T-helper 1 cell treated with Interleukin-12 subunit alpha and Interleukin-12 subunit beta and Interleukin-4 antibody, amounts not matched to agents 30 ng/mL and 1 ng/mL, for 36 hours (primary cell): ENCODE measurements around the gene BLID. TPM values are rescaled to one million over a fixed set of nuclear protein-coding genes. Genes with fewer than 3 reads are reported as not detected.

ENCODE experiments used
- intact Hi-C: fragments of 100-400 bp; cut with micrococcal nuclease; formaldehyde crosslinking; loops from one replicate; pipeline ENCODE4 v1.15.1; 2024
- total RNA-seq: library from RNA; stranded (reverse); gene quantifications from 2 replicates; pipeline ENCODE4 v1.2.3, GENCODE V29; 2022

The BLID gene
- total RNA-seq, 1 donor from 2014 or later = not detected

GRCh38 chr11:122085264-122085663, 30.8 kb downstream of the BLID start:
- intact Hi-C loops = no loop called here

GRCh38 chr11:122082205-122082604, 33.8 kb downstream of the BLID start:
- intact Hi-C loops = no loop called here

- intact Hi-C loops = no loop called here
Measured at GRCh38 chr11:122081073-122081472, 34.9 kb downstream of the BLID start.

GRCh38 chr11:122077459-122077858, 38.6 kb downstream of the BLID start:
- intact Hi-C loops = no loop called here

- intact Hi-C loops = no loop called here
Measured at GRCh38 chr11:122076512-122077120, 39.4 kb downstream of the BLID start.

- intact Hi-C loops = no loop called here
Measured at GRCh38 chr11:122075016-122075415, 41.0 kb downstream of the BLID start.

- intact Hi-C loops = no loop called here
Measured at GRCh38 chr11:122074022-122074421, 42.0 kb downstream of the BLID start.

GRCh38 chr11:122071709-122072202, 44.3 kb downstream of the BLID start:
- intact Hi-C loops = no loop called here

GRCh38 chr11:122069707-122070360, 46.2 kb downstream of the BLID start:
- intact Hi-C loops = no loop called here

- intact Hi-C loops = no loop called here
Measured at GRCh38 chr11:122068837-122069236, 47.2 kb downstream of the BLID start.

- intact Hi-C loops = no loop called here
Measured at GRCh38 chr11:122068141-122068540, 47.9 kb downstream of the BLID start.
